GM21619 (cell line): Measurements from ENCODE around the gene AGBL5.

Experiments used
- ATAC-seq: cut with Tn5 transposase; IDR thresholded peaks from one replicate; pipeline ENCODE4 v1.9.1; 2021; ENCODE audit not compliant: unreplicated experiment

Gene AGBL5

GRCh38 chr2:27049422-27050280 lies 1.8 kb upstream of the AGBL5 start:
- peak; percentile 19 for ATAC-seq

- peak; percentile 45 for ATAC-seq
Observed at GRCh38 chr2:27050281-27050995, 1.0 kb upstream of the AGBL5 start.

GRCh38 chr2:27051902-27052645 lies 606 bp downstream of the AGBL5 start:
- ATAC-seq, result peak; percentile 1

- ATAC-seq, result no peak
Observed at GRCh38 chr2:27053321-27053720, 1.9 kb downstream of the AGBL5 start.

GRCh38 chr2:27053776-27054175 lies 2.3 kb downstream of the AGBL5 start:
- no peak for ATAC-seq

- no peak for ATAC-seq
Observed at GRCh38 chr2:27054721-27055120, 3.3 kb downstream of the AGBL5 start.

- no peak for ATAC-seq
Observed at GRCh38 chr2:27057184-27057583, 5.7 kb downstream of the AGBL5 start.

GRCh38 chr2:27058210-27058609 lies 6.7 kb downstream of the AGBL5 start:
- ATAC-seq, result no peak

- no peak for ATAC-seq
Observed at GRCh38 chr2:27059141-27059820, 7.8 kb downstream of the AGBL5 start.

GRCh38 chr2:27060323-27060722 lies 8.9 kb downstream of the AGBL5 start:
- no peak for ATAC-seq

- no peak for ATAC-seq
Observed at GRCh38 chr2:27065128-27065527, 13.7 kb downstream of the AGBL5 start.

GRCh38 chr2:27067385-27067784 lies 15.9 kb downstream of the AGBL5 start:
- ATAC-seq, result no peak

- ATAC-seq, result no peak
Observed at GRCh38 chr2:27069436-27069835, 18.0 kb downstream of the AGBL5 start.

GRCh38 chr2:27069961-27070618 lies 18.6 kb downstream of the AGBL5 start:
- no peak for ATAC-seq

- no peak for ATAC-seq
Observed at GRCh38 chr2:27070653-27071276, 19.3 kb downstream of the AGBL5 start.

GRCh38 chr2:27071277-27071989 lies 20.0 kb downstream of the AGBL5 start, which contains the start of gene OST4:
Gene OST4 (minus strand): TSS chr2:27071654.
- ATAC-seq, result peak; percentile 81

- no peak for ATAC-seq
Observed at GRCh38 chr2:27071990-27072830, 20.7 kb downstream of the AGBL5 start.

GRCh38 chr2:27072920-27073319 lies 21.5 kb downstream of the AGBL5 start:
- no peak for ATAC-seq
